DOHH2 (cell line): ENCODE measurements around the gene PAQR9.

Experiments used
- EZH2phosphoT487 ChIP-seq: fragments of 200-600 bp; sonication (generic); IDR thresholded peaks from 2 replicates; pipeline ENCODE4 v1.6.1; 2017; ENCODE audit warnings: borderline replicate concordance, mild to moderate bottlenecking, antibody characterized with exemption, low read length, moderate library complexity, mixed read lengths
- TF ChIP-seq, protein P1 (sequence below): fragments of 200-600 bp; sonication (generic); IDR thresholded peaks from one replicate; pipeline ENCODE4 v1.5.1; 2014; ENCODE audit warnings: antibody characterized with exemption, mild to moderate bottlenecking, low read depth, low read length; ENCODE audit not compliant: poor library complexity, severe bottlenecking

- TF ChIP-seq, protein P1, sequence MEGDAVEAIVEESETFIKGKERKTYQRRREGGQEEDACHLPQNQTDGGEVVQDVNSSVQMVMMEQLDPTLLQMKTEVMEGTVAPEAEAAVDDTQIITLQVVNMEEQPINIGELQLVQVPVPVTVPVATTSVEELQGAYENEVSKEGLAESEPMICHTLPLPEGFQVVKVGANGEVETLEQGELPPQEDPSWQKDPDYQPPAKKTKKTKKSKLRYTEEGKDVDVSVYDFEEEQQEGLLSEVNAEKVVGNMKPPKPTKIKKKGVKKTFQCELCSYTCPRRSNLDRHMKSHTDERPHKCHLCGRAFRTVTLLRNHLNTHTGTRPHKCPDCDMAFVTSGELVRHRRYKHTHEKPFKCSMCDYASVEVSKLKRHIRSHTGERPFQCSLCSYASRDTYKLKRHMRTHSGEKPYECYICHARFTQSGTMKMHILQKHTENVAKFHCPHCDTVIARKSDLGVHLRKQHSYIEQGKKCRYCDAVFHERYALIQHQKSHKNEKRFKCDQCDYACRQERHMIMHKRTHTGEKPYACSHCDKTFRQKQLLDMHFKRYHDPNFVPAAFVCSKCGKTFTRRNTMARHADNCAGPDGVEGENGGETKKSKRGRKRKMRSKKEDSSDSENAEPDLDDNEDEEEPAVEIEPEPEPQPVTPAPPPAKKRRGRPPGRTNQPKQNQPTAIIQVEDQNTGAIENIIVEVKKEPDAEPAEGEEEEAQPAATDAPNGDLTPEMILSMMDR = no peak
- no peak for TF ChIP-seq EZH2phosphoT487
Measured at GRCh38 chr3:142968319-142969025, 5.0 kb upstream of the PAQR9 start.
